Activated CD4-positive, alpha-beta T cell treated with anti-CD3 and anti-CD28 coated beads for 48 hours (primary cell): Measurements from ENCODE around the gene CACHD1.

Experiments
- DNase-seq: peaks from one replicate; pipeline ENCODE4 v3.0.0-alpha.2; 2020

CACHD1 gene

GRCh38 chr1:64555947-64556346 is 86.0 kb downstream of the CACHD1 start:
- no peak for DNase-seq

GRCh38 chr1:64561993-64562392 is 92.1 kb downstream of the CACHD1 start:
- DNase-seq = no peak

- no peak for DNase-seq
These were observed 94.1 kb downstream of the CACHD1 start for GRCh38 chr1:64563958-64564565.

- DNase-seq = no peak
These were observed 95.0 kb downstream of the CACHD1 start for GRCh38 chr1:64564891-64565290.

GRCh38 chr1:64567426-64568170 is 97.7 kb downstream of the CACHD1 start:
- DNase-seq = no peak

- DNase-seq = no peak
These were observed 98.2 kb downstream of the CACHD1 start for GRCh38 chr1:64568171-64568450.

GRCh38 chr1:64569411-64569810 is 99.5 kb downstream of the CACHD1 start:
- no peak for DNase-seq

GRCh38 chr1:64570267-64570855 is 100.4 kb downstream of the CACHD1 start:
- DNase-seq = no peak

- DNase-seq = no peak
These were observed 102.4 kb downstream of the CACHD1 start for GRCh38 chr1:64572222-64572900.

- DNase-seq = no peak
These were observed 104.4 kb downstream of the CACHD1 start for GRCh38 chr1:64574301-64574700.

GRCh38 chr1:64575881-64576676 is 106.2 kb downstream of the CACHD1 start:
- no peak for DNase-seq

GRCh38 chr1:64578270-64578973 is 108.5 kb downstream of the CACHD1 start:
- DNase-seq = no peak

- DNase-seq = no peak
These were observed 109.8 kb downstream of the CACHD1 start for GRCh38 chr1:64579767-64580166.

GRCh38 chr1:64581135-64581842 is 111.4 kb downstream of the CACHD1 start:
- DNase-seq = no peak

GRCh38 chr1:64581843-64582185 is 111.9 kb downstream of the CACHD1 start:
- no peak for DNase-seq

GRCh38 chr1:64584479-64584878 is 114.5 kb downstream of the CACHD1 start:
- DNase-seq = no peak

GRCh38 chr1:64588876-64589275 is 118.9 kb downstream of the CACHD1 start:
- DNase-seq = no peak

- no peak for DNase-seq
These were observed 120.4 kb downstream of the CACHD1 start for GRCh38 chr1:64590316-64590715.

GRCh38 chr1:64594446-64594845 is 124.5 kb downstream of the CACHD1 start:
- DNase-seq = no peak

- DNase-seq = no peak
These were observed 126.1 kb downstream of the CACHD1 start for GRCh38 chr1:64595871-64596515.

- no peak for DNase-seq
These were observed 127.2 kb downstream of the CACHD1 start for GRCh38 chr1:64597113-64597512.
